GM19193 (cell line): ENCODE measurements around the gene POFUT2.

Experiments used
- POLR2A ChIP-seq: IDR thresholded peaks from 4 replicates; pipeline ENCODE4 v1.6.1; 2011; ENCODE audit not compliant: insufficient read depth, insufficient read length; ENCODE audit errors: extremely low read depth

The POFUT2 gene

GRCh38 chr21:45260191-45260825, 27.4 kb downstream of the POFUT2 start:
- TF ChIP-seq POLR2A, result no peak

- no peak for TF ChIP-seq POLR2A
Measured at GRCh38 chr21:45259206-45259840, 28.4 kb downstream of the POFUT2 start.

- no peak for TF ChIP-seq POLR2A
Measured at GRCh38 chr21:45258466-45258865, 29.2 kb downstream of the POFUT2 start.

GRCh38 chr21:45257673-45258341, 29.9 kb downstream of the POFUT2 start:
- TF ChIP-seq POLR2A, result no peak

DNA sequence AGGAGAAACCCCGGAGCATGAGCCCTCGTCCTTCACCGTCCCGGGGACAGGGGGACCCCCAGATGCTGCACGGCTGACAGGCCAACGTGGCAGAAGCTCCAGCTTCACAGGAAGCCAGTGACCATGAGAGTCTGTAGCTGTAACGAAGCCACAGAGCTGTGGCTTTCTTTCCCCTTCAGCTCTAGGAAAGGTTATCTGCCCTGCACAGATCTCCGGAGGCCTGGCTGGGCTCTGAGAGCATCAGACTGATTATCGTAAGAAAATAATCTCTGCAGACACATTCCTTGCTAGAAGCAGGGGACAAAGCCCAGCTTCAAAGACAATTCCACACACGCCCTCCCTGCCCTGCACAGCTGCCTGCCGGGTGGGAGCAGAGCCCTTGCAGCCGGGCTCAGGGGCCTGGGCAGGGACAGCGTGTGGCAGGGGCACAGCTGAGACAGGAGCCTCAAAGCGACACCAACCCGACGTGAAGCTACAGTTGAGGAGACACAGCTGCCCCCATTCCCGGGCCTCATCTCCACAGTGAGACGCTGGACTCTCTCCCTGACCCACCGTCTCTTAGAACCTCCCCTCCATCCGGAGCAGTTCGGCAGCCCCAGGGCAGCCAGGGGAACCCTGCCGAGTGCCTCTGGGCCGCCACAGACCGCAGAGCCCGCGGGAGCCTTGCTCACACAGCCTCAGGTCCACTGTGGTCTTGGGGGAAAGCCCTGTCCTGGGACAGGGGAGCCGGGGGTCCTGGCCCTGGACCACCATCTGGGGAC, 30.6 kb downstream of the POFUT2 start:
- no peak for TF ChIP-seq POLR2A

DNA sequence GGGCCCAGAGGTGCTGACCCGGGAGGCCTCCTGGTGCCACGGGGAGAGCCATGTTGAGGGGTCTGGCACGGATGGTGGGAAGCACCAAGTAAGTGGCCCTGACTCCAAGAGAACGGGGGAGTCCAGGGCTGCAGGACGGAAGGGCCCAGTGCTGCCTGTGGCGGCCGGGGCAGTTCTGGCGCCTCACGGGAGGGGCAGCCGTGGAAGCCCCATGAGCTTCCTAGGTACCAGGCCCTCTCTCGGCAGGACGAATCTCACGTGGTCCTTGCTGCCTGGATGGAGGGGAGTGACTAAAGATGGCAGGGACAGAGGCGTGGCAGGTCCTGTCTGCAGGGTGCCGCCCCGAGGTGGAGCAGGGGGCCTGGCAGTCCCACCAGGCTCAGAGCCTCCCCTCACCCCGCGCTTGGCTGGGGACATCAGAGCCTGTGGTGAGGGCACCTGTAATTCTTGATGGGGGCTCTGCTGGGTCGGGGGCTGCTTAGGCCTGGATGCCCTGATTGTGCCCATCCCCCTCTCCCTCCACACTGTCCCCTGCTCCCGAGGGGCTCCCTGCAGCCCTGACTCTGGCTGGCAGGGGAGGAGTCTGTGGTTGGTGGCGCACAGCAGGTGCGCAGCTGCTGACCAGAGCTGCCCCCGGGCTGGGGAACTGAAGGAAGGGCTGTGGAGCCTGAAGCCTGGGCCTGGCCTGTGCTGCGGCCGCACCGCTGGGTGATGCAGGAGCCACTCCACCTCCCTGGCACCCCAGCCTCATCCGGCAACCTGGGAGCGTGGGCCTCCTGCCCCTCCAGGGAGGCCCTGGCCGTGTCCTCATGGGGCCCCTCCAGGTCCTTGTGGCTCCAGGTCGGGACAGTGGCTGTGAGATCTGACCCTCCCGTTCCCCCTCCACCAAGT, 31.4 kb downstream of the POFUT2 start:
- no peak for TF ChIP-seq POLR2A

DNA sequence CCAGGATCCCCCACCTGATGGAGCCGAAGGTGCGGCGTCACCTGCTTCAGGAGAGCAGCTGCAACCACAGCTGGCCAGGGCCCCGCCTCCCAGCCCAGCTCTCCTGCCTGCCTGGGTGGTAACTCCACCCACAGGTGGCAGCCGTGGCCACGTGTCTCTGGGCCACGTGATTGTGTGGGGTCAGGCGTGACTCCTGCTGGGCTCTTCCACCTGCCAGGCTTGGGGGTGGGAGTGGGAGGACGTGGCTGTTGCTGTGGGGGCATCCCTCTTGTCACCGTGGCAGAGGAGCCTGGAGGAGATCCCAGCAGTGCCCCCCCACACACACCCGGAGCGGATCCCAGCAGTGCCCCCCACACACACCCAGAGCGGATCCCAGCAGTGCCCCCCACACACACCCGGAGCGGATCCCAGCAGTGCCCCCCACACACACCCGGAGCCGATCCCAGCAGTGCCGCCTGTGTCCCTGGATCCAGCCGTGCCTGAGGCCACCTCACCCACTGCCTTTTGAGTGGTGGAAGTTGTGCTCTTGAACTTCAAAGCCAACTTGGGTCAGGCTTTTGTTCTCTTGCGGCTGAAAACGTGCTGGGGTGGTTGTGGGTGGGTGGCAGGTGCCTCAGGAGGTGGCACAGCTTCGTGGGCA, 32.2 kb downstream of the POFUT2 start:
- no peak for TF ChIP-seq POLR2A

- no peak for TF ChIP-seq POLR2A
Measured at GRCh38 chr21:45254460-45254930, 33.2 kb downstream of the POFUT2 start.

- no peak for TF ChIP-seq POLR2A
Measured at GRCh38 chr21:45253633-45254459, 33.8 kb downstream of the POFUT2 start.

DNA sequence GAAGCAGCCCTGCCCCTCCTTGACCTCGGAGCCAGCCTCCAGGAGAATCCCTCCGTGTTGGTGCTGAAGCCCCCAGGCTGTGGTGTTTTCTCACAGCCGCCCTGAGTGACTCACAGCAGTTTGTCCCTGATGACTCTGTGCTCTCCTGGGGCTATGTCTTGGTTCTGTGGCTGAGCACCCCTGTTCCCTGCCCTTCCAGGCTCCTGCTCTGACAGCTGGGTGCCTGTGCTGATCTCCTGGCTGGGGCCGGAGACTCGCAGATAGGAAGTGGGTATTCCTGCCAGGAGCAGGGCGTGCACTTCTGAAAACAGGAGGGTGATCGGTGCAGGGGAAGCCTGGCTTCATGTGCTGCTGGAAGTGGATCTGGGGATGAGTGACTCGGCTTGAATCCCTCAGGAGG, 34.5 kb downstream of the POFUT2 start:
- TF ChIP-seq POLR2A, result no peak

DNA sequence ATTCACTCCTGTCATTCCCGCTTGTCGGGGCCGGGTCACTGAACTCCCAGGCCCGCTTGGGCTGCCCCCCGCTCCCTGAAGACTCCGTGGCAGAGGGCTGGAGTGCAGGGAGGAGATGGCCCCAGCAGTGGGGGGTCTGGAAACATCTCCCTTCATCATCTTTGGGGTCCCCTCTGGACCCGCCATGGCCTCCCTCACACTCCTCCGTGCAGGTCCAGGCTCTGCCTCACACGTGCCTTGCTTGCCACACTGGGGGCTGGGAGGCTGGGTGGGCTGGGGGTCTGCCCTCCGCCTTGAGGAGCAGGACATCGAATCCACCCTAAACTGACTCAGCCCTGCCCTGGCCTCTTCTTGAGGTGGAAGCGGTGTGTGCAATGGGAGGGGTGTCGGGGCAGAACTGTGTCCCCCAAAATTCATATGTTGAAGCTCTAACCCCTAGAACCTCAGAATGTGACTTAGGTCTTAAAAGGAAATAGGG, 35.2 kb downstream of the POFUT2 start:
- no peak for TF ChIP-seq POLR2A

- TF ChIP-seq POLR2A, result no peak
Measured at GRCh38 chr21:45251635-45252447, 35.9 kb downstream of the POFUT2 start.
